H9 (cell line): ENCODE data around the gene STK10. TPM values are rescaled to one million over a fixed set of nuclear protein-coding genes. Genes with fewer than 3 reads are reported as not detected.

Experiments
- DNase-seq: peaks from one replicate; pipeline ENCODE4 v3.0.0-alpha.2; 2017
- H2AFZ ChIP-seq: one replicate; pipeline ENCODE4 v1.6.1; 2013; ENCODE audit warnings: mild to moderate bottlenecking, low read length, control low read depth, moderate library complexity
- H2AK5ac ChIP-seq: 2 replicates; pipeline ENCODE4 v1.6.1; 2013; ENCODE audit warnings: low read length, control low read depth, mixed read lengths; ENCODE audit not compliant: insufficient read length
- H2BK120ac ChIP-seq: one replicate; pipeline ENCODE4 v1.6.1; 2013; ENCODE audit warnings: low read depth, mild to moderate bottlenecking, low read length, control low read depth, inconsistent platforms; ENCODE audit not compliant: poor library complexity, severe bottlenecking
- H2BK12ac ChIP-seq: 2 replicates; pipeline ENCODE4 v1.6.1; 2013; ENCODE audit warnings: low read length, control low read depth, mixed read lengths, low read depth; ENCODE audit not compliant: insufficient read length
- H2BK15ac ChIP-seq: 2 replicates; pipeline ENCODE4 v1.6.1; 2013; ENCODE audit warnings: low read depth, low read length, control low read depth
- H2BK20ac ChIP-seq: one replicate; pipeline ENCODE4 v1.6.1; 2013; ENCODE audit warnings: low read depth, mild to moderate bottlenecking, low read length, control low read depth, inconsistent platforms; ENCODE audit not compliant: poor library complexity, severe bottlenecking
- H2BK5ac ChIP-seq: 2 replicates; pipeline ENCODE4 v1.6.1; 2013; ENCODE audit warnings: low read length, control low read depth, mixed read lengths; ENCODE audit not compliant: insufficient read length
- H3K14ac ChIP-seq: 2 replicates; pipeline ENCODE4 v1.6.1; 2013; ENCODE audit warnings: low read length, control low read depth; ENCODE audit not compliant: insufficient read depth
- H3K18ac ChIP-seq: 2 replicates; pipeline ENCODE4 v1.6.1; 2013; ENCODE audit warnings: low read depth, mild to moderate bottlenecking, mixed read lengths, low read length, control low read depth; ENCODE audit not compliant: insufficient read length
- H3K23ac ChIP-seq: 2 replicates; pipeline ENCODE4 v1.6.1; 2013; ENCODE audit warnings: low read length, control low read depth, mixed read lengths, low read depth; ENCODE audit not compliant: insufficient read length
- H3K23me2 ChIP-seq: 2 replicates; pipeline ENCODE4 v1.6.1; 2013; ENCODE audit warnings: low read depth, mild to moderate bottlenecking, mixed read lengths, low read length, control low read depth; ENCODE audit not compliant: insufficient read length, poor library complexity, severe bottlenecking
- H3K27ac ChIP-seq: 2 replicates; pipeline ENCODE4 v1.5.1; 2013; ENCODE audit warnings: low read length, control low read depth, mixed read lengths, low read depth; ENCODE audit not compliant: insufficient read length
- H3K27me3 ChIP-seq: 2 replicates; pipeline ENCODE4 v1.6.1; 2013; ENCODE audit warnings: low read length, control low read depth, inconsistent platforms; ENCODE audit not compliant: insufficient read depth
- H3K4ac ChIP-seq: 2 replicates; pipeline ENCODE4 v1.6.1; 2013; ENCODE audit warnings: low read depth, mild to moderate bottlenecking, control low read depth, inconsistent platforms, low read length, moderate library complexity
- H3K4me1 ChIP-seq: 2 replicates; pipeline ENCODE4 v1.6.1; 2013; ENCODE audit warnings: low read length, control low read depth, inconsistent platforms; ENCODE audit not compliant: insufficient read depth
- H3K4me2 ChIP-seq: 2 replicates; pipeline ENCODE4 v1.6.1; 2013; ENCODE audit warnings: low read length, control low read depth, mixed read lengths; ENCODE audit not compliant: insufficient read length, insufficient read depth
- H3K56ac ChIP-seq: 2 replicates; pipeline ENCODE4 v1.6.1; 2013; ENCODE audit warnings: low read depth, mild to moderate bottlenecking, mixed read lengths, low read length, control low read depth; ENCODE audit not compliant: insufficient read length
- H3K79me1 ChIP-seq: 2 replicates; pipeline ENCODE4 v1.6.1; 2013; ENCODE audit warnings: low read depth, mild to moderate bottlenecking, moderate library complexity, low read length, control low read depth, inconsistent platforms; ENCODE audit not compliant: insufficient read depth, poor library complexity, severe bottlenecking
- H3K79me2 ChIP-seq: 2 replicates; pipeline ENCODE4 v1.6.1; 2013; ENCODE audit warnings: low read length, control low read depth, inconsistent platforms; ENCODE audit not compliant: insufficient read depth
- H3K9ac ChIP-seq: 2 replicates; pipeline ENCODE4 v1.6.1; 2013; ENCODE audit warnings: low read length, control low read depth, mixed read lengths; ENCODE audit not compliant: insufficient read length; ENCODE audit errors: extremely low read depth
- H3K9me3 ChIP-seq: one replicate; pipeline ENCODE4 v1.6.1; 2013; ENCODE audit warnings: low read depth, low read length, inconsistent platforms; ENCODE audit not compliant: control insufficient read depth
- H3T11ph ChIP-seq: one replicate; pipeline ENCODE4 v1.6.1; 2013; ENCODE audit warnings: mild to moderate bottlenecking, low read length, control low read depth, inconsistent platforms
- H4K20me1 ChIP-seq: one replicate; pipeline ENCODE4 v1.6.1; 2013; ENCODE audit not compliant: control insufficient read depth, insufficient read length, insufficient read depth
- H4K5ac ChIP-seq: 2 replicates; pipeline ENCODE4 v1.6.1; 2013; ENCODE audit warnings: low read depth, mild to moderate bottlenecking, mixed read lengths, low read length, control low read depth; ENCODE audit not compliant: insufficient read length
- H4K8ac ChIP-seq: replicated peaks from 2 replicates; pipeline ENCODE4 v1.6.1; 2013; ENCODE audit warnings: low read length, control low read depth, mixed read lengths, low read depth; ENCODE audit not compliant: insufficient read length
- H4K91ac ChIP-seq: 2 replicates; pipeline ENCODE4 v1.6.1; 2013; ENCODE audit warnings: low read depth, mild to moderate bottlenecking, moderate library complexity, mixed read lengths, low read length, control low read depth; ENCODE audit not compliant: insufficient read length
- H3K27ac Mint-ChIP-seq, 3 experiments: 2 replicates in 2 of 3; 3 replicates in 1 of 3; pipeline ENCODE4 v1.8.0; 2020 to 2021; ENCODE audit warnings: mixed read lengths in 3 of 3, mild to moderate bottlenecking in 1 of 3, moderate library complexity in 1 of 3
- H3K27me3 Mint-ChIP-seq: 2 replicates; pipeline ENCODE4 v1.8.0; 2021; ENCODE audit warnings: low read depth, mild to moderate bottlenecking, moderate library complexity, mixed read lengths
- H3K36me3 Mint-ChIP-seq, 3 experiments: 2 replicates in 2 of 3; 3 replicates in 1 of 3; pipeline ENCODE4 v1.8.0; 2020 to 2021; ENCODE audit warnings: low read depth in 3 of 3, mixed read lengths in 3 of 3; ENCODE audit not compliant: insufficient read depth in 1 of 3
- H3K4me1 Mint-ChIP-seq, 2 experiments: 2 replicates each; pipeline ENCODE4 v1.8.0; 2020; ENCODE audit warnings: mixed read lengths in 2 of 2
- H3K4me3 Mint-ChIP-seq, 2 experiments: 2 replicates in 1 of 2; 3 replicates in 1 of 2; pipeline ENCODE4 v1.8.0; 2020 to 2021; ENCODE audit warnings: mild to moderate bottlenecking in 2 of 2, mixed read lengths in 2 of 2, moderate library complexity in 1 of 2
- H3K9me3 Mint-ChIP-seq, 2 experiments: 2 replicates in 1 of 2; 3 replicates in 1 of 2; pipeline ENCODE4 v1.8.0; 2020; ENCODE audit warnings: mild to moderate bottlenecking in 2 of 2, mixed read lengths in 2 of 2, moderate library complexity in 1 of 2
- WGBS: extraction: QIAGEN DNeasy Blood & Tissue Kit; methylation state at CpG from one replicate; pipeline ENCODE4 v1.1.7; 2013; ENCODE audit warnings: missing lambda C conversion rate, low lambda C conversion rate, mixed read lengths; ENCODE audit not compliant: insufficient read length; ENCODE audit errors: extremely low coverage; 5-methylcytosine and 5-hydroxymethylcytosine counted together
- total RNA-seq: library from RNA; stranded (reverse); gene quantifications from 2 replicates; pipeline ENCODE4 v1.2.1, GENCODE V29; 2021
- TF ChIP-seq, protein P1 (sequence below): fragments of 200-600 bp; sonication (generic); conservative IDR thresholded peaks from 3 replicates; pipeline ENCODE4 v1.8.0; 2021; ENCODE audit warnings: antibody characterized with exemption, mild to moderate bottlenecking

STK10 gene
- total RNA-seq, 1 experiment from 2014 or later: 14.6 TPM

DNA sequence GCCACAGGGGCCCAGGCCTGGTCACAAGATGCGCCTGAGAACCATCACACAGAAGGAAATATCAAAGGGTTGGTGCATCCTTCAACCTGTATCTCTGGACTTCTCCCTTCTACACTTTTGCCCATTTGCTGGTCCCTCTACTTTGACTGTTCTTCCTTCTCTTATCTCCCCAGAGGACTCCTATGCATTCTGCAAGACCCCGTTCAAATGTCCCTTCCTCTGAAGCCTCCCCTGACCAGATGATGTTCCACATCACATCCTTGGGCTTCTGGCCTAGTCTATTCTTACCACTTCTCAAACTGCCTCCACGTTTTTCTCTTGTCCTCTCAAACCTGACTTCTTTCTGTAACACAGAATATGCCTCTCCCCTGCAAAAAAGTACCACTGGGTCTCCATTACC, 34.3 kb downstream of the STK10 start:
- Histone ChIP-seq H4K20me1 (no peaks in the 10 kb centered on the region), H3T11ph (no peak overlapping the region), H3K23me2 (peaks cover 3% of the 10 kb centered on the region), H3K27ac (no peak overlapping the region), H3K79me2 (no peaks in the 10 kb centered on the region), H3K79me1 (no peaks in the 10 kb centered on the region), H2AFZ (no peak overlapping the region), H2BK5ac (no peak overlapping the region), H2BK120ac (no peak overlapping the region), H2AK5ac (no peak overlapping the region), H3K4ac (no peak overlapping the region), H4K5ac (no peak overlapping the region), H3K18ac (no peak overlapping the region), H3K4me1 (no peaks in the 10 kb centered on the region), H4K8ac (no peak overlapping the region), H2BK20ac (no peak overlapping the region), H2BK12ac (no peak overlapping the region), H4K91ac (no peak overlapping the region), H2BK15ac (no peak overlapping the region), H3K9ac (no peak overlapping the region), H3K14ac (no peak overlapping the region), H3K4me2 (no peak overlapping the region), H3K9me3 (no peaks in the 10 kb centered on the region), H3K56ac (no peak overlapping the region), H3K23ac (no peak overlapping the region), H3K27me3 (no peaks in the 10 kb centered on the region)
- TF ChIP-seq, protein P1, sequence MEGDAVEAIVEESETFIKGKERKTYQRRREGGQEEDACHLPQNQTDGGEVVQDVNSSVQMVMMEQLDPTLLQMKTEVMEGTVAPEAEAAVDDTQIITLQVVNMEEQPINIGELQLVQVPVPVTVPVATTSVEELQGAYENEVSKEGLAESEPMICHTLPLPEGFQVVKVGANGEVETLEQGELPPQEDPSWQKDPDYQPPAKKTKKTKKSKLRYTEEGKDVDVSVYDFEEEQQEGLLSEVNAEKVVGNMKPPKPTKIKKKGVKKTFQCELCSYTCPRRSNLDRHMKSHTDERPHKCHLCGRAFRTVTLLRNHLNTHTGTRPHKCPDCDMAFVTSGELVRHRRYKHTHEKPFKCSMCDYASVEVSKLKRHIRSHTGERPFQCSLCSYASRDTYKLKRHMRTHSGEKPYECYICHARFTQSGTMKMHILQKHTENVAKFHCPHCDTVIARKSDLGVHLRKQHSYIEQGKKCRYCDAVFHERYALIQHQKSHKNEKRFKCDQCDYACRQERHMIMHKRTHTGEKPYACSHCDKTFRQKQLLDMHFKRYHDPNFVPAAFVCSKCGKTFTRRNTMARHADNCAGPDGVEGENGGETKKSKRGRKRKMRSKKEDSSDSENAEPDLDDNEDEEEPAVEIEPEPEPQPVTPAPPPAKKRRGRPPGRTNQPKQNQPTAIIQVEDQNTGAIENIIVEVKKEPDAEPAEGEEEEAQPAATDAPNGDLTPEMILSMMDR: no peak
- WGBS: no CpG with 5 or more reads among the region's 3 CpGs
- Mint-ChIP-seq H3K4me3 (no peak overlapping the region), H3K9me3 (no peaks in the 10 kb centered on the region; a peak in 1 of 5 replicates), H3K36me3 (peaks cover 0 to 5% (median 2%) of the 10 kb centered on the region in 3 experiments; a peak in 4 of 7 replicates), H3K4me1 (no peaks in the 10 kb centered on the region), H3K27me3 (no peaks in the 10 kb centered on the region), H3K27ac (peak overlapping the region in 1 of 3 experiments; percentile 4; a peak in 1 of 7 replicates)
- DNase-seq: no peak
